IPS-18c (cell line): Measurements from ENCODE around the gene ASCC2.
"Not testable (repeated sequence)": the region's sequence is repeated elsewhere in the genome, so short reads cannot be mapped to it uniquely, and the experiment has no call there.

ENCODE experiments used
- H3K4me3 ChIP-seq: 2 replicates; pipeline ENCODE4 v1.7.0; 2013; ENCODE audit warnings: low read depth, mild to moderate bottlenecking, low read length, moderate library complexity; ENCODE audit not compliant: insufficient read depth
- H3K9me3 ChIP-seq: one replicate; pipeline ENCODE4 v1.6.1; 2013; ENCODE audit warnings: mild to moderate bottlenecking, low read length, moderate library complexity; ENCODE audit not compliant: control insufficient read depth, insufficient read depth

Gene ASCC2

DNA sequence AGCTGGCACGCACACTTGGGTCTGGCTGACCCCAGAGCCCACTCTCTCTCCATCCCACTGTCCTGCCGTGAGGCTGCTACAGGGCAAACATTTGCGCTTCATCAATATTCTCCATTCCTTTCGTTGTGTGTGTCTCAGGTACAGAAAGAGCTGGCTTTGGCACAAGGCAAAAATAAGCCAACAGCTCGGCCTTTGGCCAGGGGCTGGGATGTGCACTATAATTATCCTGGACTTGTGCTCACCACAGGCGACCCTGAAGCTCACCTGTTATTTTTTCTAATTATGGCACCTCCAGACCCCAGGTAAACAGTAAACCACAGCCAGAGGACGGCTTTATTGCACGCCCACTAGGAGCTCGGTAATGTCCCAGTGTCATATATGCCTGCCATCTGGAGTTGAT, 82.2 kb downstream of the ASCC2 start:
- Histone ChIP-seq H3K9me3 (peaks cover 2% of the 10 kb centered on the region), H3K4me3 (no peak overlapping the region)

DNA sequence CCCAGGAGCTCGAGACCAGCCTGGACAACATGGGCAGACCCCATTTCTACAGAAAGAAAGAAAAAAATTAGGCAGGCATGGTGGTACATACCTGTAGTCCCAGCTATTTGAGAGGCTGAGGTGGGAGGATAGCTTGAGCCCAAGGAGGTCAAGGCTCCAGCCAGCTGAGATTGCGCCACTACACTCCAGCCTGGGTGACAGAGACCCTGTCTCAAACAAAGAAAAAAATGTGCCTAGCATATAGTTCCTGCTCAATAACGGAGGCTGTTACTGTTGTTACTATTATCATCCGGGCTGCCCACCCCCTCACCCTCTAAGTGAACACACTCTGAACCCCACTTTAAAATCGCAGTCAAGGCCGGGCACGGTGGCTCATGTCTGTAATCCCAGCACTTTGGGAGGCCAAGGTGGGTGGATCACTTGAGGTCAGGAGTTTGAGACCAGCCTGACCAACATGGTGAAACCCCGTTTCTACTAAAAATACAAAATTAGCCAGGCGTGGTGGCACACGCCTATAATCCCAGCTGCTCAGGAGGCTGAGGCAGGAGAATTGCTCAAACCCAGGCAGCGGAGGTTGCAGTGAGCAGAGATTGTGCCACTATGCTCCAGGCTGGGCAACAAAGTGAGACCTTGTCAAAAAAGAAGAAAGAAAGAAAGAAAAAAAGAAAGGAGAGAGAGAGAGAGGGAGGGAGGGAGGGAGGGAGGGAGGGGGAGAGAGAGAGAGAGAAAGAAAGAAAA, 83.2 kb downstream of the ASCC2 start:
- not testable (repeated sequence) for H3K9me3 ChIP-seq, H3K4me3 ChIP-seq

GRCh38 chr22:29753808-29754657, 84.0 kb downstream of the ASCC2 start:
- no peak overlapping the region for H3K4me3 ChIP-seq
- peaks cover 4% of the 10 kb centered on the region for H3K9me3 ChIP-seq

DNA sequence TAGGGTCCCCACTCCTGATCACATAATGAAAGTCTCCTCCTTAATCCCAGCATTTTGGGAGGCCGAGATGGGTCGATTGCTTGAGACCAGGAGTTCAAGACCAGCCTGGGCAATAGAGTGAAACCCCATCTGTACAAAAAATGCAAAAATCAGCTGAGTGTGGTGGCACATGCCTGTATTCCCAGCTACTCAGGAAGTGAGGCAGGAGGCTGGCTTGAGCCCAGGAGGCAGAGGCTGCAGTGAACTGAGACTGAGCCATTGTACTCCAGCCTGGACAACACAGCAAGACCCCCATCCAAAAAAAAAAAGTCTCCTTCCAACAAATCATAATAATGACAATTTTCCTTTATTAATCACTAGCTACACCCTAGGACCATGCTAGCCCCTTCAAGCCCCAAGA, 86.4 kb downstream of the ASCC2 start:
- no peak overlapping the region for H3K4me3 ChIP-seq
- H3K9me3 ChIP-seq: peaks cover 4% of the 10 kb centered on the region

- Histone ChIP-seq H3K9me3 (peaks cover 4% of the 10 kb centered on the region), H3K4me3 (no peak overlapping the region)
Observed at GRCh38 chr22:29750559-29751538, 87.2 kb downstream of the ASCC2 start.

DNA sequence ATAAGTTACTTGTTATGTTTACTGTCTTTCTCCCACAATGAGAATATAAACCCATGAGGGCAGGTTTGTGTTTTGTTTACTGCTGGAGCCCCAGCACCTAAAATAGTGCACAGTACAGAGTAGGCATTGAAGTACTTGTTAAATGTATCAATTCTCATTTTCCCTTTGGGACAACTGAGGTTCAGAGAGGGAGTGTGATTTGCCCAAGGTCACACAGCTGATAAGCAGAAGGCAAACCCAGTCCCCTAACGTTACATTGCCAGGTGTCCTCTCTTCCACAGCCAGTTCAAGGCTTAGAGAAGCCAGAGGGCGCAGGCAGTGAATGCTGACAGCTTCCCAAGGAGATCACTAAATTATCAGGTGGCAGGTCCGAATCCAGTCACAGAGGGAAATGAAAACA, 88.0 kb downstream of the ASCC2 start:
- H3K9me3 ChIP-seq: peaks cover 4% of the 10 kb centered on the region

GRCh38 chr22:29748248-29748893, 89.7 kb downstream of the ASCC2 start:
- peaks cover 4% of the 10 kb centered on the region for H3K9me3 ChIP-seq
- no peak overlapping the region for H3K4me3 ChIP-seq

More for the DNA sequence above, 88.0 kb downstream of the ASCC2 start:
- no peak overlapping the region for H3K4me3 ChIP-seq

- Histone ChIP-seq H3K9me3 (peaks cover 4% of the 10 kb centered on the region), H3K4me3 (no peak overlapping the region)
Observed at GRCh38 chr22:29747832-29748231, 90.2 kb downstream of the ASCC2 start.

DNA sequence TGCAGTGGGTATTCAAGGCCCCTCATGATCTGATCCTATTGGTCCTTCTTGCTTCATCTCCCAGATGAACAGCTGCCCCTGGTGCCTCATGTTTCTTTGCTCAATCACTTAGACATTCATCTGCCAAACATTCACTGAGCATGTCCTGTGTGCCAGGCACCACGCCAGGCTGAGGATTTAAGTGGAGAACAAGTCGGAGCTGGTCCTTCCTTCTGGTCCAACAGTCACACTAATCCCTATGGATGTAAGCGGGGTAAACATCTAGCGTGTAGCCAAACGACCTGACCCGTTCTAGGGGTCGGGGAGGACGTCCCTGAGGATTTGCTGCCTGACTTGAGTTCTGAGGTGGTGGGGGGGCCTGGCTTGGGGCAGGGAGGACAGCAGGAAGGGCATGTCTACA, 93.2 kb downstream of the ASCC2 start:
- H3K9me3 ChIP-seq: peaks cover 2% of the 10 kb centered on the region
- no peak overlapping the region for H3K4me3 ChIP-seq

DNA sequence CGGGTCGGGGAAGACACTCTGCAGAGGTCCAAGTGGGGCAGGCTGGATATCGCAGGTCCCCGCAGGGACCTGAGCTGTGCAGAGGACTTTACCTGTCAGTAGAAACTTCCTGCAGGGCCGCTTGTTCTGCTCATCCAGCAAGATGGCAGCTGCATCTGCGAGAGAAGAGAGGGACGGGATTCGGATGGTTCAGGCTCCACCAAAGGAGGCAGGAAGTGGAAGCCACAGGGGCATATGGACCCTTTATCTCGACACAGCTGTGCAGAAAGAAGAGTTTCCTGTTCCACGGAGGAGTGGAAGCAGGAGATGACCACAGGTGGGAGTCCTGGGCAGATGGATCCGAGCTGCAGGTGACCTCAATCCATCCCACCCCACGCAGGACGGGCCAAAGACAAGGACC, 95.7 kb downstream of the ASCC2 start:
- H3K4me3 ChIP-seq: no peak overlapping the region
- H3K9me3 ChIP-seq: no peaks in the 10 kb centered on the region

- Histone ChIP-seq H3K9me3 (no peaks in the 10 kb centered on the region), H3K4me3 (no peak overlapping the region)
Observed at GRCh38 chr22:29741926-29742325, 96.1 kb downstream of the ASCC2 start.

DNA sequence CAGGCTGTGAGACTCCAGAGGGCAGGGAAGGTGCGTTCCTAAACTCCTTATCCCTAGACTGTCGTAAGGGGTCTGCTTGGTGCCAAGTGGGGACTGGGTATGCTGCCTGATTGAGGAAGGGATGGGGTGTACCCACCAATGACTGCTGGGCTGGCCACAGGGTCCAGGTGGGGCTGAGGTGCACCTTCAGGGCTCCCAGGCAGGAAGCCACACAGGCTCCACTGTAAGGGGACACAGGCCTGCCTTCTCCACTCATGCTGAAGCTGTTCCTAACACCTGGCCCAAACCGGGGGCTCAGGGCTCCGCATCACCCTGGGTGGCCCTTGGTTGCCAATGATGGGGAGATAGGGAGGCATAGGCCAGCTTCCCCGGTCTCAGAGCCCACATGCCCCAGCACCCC, 97.9 kb downstream of the ASCC2 start:
- H3K9me3 ChIP-seq: no peaks in the 10 kb centered on the region
- no peak overlapping the region for H3K4me3 ChIP-seq

DNA sequence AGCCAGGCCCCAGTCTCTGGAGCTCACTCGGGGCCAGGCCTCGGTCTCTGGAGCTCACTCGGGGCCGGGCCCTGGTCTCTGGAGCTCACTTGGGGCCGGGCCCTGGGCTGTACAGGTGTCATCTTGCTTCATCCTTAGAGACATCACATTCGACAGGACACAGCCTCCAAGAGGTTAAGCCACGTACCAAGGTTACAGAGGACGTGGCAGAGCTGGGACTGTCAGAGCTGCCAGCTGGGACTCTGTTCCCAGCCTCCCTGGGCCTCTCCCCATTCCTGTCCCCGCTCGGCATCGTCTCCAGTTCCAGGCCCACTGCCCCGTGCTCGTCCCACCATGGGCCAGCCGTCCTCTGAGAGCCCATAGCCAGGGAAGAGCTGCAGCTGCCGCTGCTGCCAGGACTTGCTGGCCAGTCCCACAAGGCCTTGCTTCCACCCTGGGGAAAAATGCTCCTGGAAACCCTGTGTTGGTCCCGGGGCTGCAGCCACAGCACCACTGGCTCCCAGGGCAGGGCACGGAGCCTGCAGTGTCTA, 98.7 kb downstream of the ASCC2 start:
- H3K9me3 ChIP-seq: no peaks in the 10 kb centered on the region
- H3K4me3 ChIP-seq: no peak overlapping the region
